HUES48 (cell line): ENCODE results near the gene PABPC1L2A.
"Not testable (repeated sequence)": the region's sequence is repeated elsewhere in the genome, so short reads cannot be mapped to it uniquely, and the experiment has no call there.

Experiments
- H3K27ac ChIP-seq: one replicate; pipeline ENCODE4 v1.7.0; 2013; ENCODE audit warnings: low read depth, low read length, inconsistent platforms
- H3K27me3 ChIP-seq: 2 replicates; pipeline ENCODE4 v1.6.1; 2013; ENCODE audit warnings: mild to moderate bottlenecking, low read length; ENCODE audit not compliant: control insufficient read depth, insufficient read depth
- H3K36me3 ChIP-seq: 2 replicates; pipeline ENCODE4 v1.6.1; 2013; ENCODE audit warnings: low read length; ENCODE audit not compliant: control insufficient read depth, insufficient read depth
- H3K4me1 ChIP-seq: 2 replicates; pipeline ENCODE4 v1.6.1; 2013; ENCODE audit warnings: mild to moderate bottlenecking, low read length; ENCODE audit not compliant: control insufficient read depth, insufficient read depth
- H3K4me3 ChIP-seq: 2 replicates; pipeline ENCODE4 v1.5.1; 2013; ENCODE audit warnings: mild to moderate bottlenecking, low read depth, low read length
- H3K9ac ChIP-seq: 2 replicates; pipeline ENCODE4 v1.6.1; 2013; ENCODE audit warnings: mild to moderate bottlenecking, low read depth, low read length, moderate library complexity
- H3K9me3 ChIP-seq: 2 replicates; pipeline ENCODE4 v1.6.1; 2013; ENCODE audit warnings: low read length; ENCODE audit not compliant: control insufficient read depth, insufficient read depth

Gene PABPC1L2A

GRCh38 chrX:73079024-73079562 lies at the start of gene PABPC1L2A:
PABPC1L2A (minus strand) TSS chrX:73079512; CDS start chrX:73079386, 126 bp downstream.
- not testable (repeated sequence) for H3K27ac ChIP-seq, H3K9ac ChIP-seq, H3K4me3 ChIP-seq, H3K4me1 ChIP-seq, H3K36me3 ChIP-seq
- Histone ChIP-seq H3K27me3 (peaks cover 28% of the 10 kb centered on the region), H3K9me3 (peaks cover 17% of the 10 kb centered on the region; the same call in 1 of the 2 replicates)

DNA sequence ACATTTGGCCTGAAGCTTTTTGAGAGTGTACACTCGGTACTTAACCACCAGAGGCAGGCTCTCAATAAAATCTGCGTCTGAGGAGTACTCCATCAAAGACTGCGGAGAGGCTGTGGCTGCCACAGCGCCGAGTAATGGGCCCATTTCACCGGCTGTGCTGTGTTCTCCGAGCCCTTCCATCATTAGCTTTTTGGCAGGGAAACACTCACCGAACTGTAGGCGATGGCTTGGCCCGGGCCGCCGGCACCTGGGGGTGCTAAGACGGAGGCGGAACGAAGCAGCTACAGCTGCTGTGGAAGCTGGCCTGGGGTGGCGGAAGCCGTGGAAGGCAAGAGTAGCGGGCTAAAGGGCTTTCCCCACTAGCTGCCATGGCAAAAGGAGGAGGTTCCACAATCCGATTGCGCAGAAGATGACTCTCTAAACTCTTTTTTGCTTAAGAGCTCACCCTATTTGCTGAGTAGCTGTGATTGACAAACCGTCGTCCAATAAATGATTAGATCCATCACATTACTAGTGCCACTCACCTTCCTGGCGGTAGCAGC lies 48.5 kb upstream of the PABPC1L2A start:
- no peak overlapping the region for H3K27ac ChIP-seq
- peak overlapping the region; percentile 57 for H3K4me3 ChIP-seq
- no peaks in the 10 kb centered on the region for H3K4me1 ChIP-seq
- H3K9me3 ChIP-seq: peaks cover 30% of the 10 kb centered on the region
- no peaks in the 10 kb centered on the region for H3K36me3 ChIP-seq
- H3K9ac ChIP-seq: no peak overlapping the region
- no peaks in the 10 kb centered on the region for H3K27me3 ChIP-seq

- H3K9me3 ChIP-seq: peaks cover 29% of the 10 kb centered on the region
- no peaks in the 10 kb centered on the region for H3K27me3 ChIP-seq
- H3K4me3 ChIP-seq: no peak overlapping the region
Observed at GRCh38 chrX:73126240-73126639, 46.9 kb upstream of the PABPC1L2A start.

GRCh38 chrX:73099505-73099904 lies 20.2 kb upstream of the PABPC1L2A start:
- H3K9me3 ChIP-seq: peaks cover 45% of the 10 kb centered on the region
- H3K27ac ChIP-seq, H3K9ac ChIP-seq, H3K4me3 ChIP-seq, H3K27me3 ChIP-seq, H3K4me1 ChIP-seq, H3K36me3 ChIP-seq: not testable (repeated sequence)

More at GRCh38 chrX:73126240-73126639, 46.9 kb upstream of the PABPC1L2A start:
- Histone ChIP-seq H3K4me1 (no peaks in the 10 kb centered on the region), H3K9ac (no peak overlapping the region), H3K36me3 (no peaks in the 10 kb centered on the region), H3K27ac (no peak overlapping the region)

DNA sequence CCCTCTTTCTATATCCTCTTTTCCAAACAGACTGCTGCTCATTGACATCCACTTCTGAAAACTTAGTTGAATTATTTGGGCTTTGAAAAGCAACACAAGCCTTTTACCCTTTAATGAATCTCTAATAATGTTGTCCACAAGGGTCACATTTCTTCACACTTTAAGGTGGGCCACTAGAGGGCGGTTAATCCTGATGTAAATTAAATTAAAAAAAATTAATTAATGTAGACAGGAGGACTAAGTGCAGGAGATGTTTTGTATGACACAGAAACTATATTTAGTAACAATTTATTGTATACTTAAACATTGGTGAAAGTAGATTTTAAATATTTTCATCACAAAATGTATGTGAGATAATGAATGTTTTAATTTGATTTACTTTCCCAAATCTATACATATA lies 7.5 kb upstream of the PABPC1L2A start:
- not testable (repeated sequence) for H3K9me3 ChIP-seq, H3K9ac ChIP-seq, H3K4me3 ChIP-seq, H3K4me1 ChIP-seq, H3K36me3 ChIP-seq, H3K27me3 ChIP-seq, H3K27ac ChIP-seq

DNA sequence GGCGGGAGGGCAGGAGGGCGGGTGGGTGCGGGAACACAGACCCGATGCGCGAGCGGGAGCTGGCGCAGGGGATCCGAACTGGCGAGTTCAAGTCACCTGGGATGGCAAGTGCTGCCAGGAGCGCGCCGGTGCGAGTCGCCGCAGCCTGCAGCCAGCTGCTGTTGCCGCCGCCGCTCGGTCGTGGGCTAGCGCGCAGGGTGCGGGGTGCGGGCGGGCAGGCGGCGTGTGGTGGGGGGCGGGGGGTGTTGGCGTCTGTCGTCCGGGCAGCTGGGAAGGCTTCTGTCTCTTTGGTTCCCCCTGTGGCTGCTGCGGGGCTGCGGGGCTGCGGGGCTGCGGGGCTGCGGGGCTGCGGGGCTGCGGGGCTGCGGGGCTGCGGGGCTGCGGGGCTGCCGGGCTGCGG lies 572 bp upstream of the PABPC1L2A start:
- not testable (repeated sequence) for H3K27ac ChIP-seq, H3K4me1 ChIP-seq, H3K9ac ChIP-seq, H3K4me3 ChIP-seq, H3K36me3 ChIP-seq
- Histone ChIP-seq H3K9me3 (peaks cover 12% of the 10 kb centered on the region; the same call in 1 of the 2 replicates), H3K27me3 (peaks cover 28% of the 10 kb centered on the region)

- peaks cover 21% of the 10 kb centered on the region; the same call in 1 of the 2 replicates for H3K9me3 ChIP-seq
- not testable (repeated sequence) for H3K36me3 ChIP-seq, H3K27ac ChIP-seq, H3K4me1 ChIP-seq, H3K9ac ChIP-seq, H3K4me3 ChIP-seq
- peaks cover 28% of the 10 kb centered on the region for H3K27me3 ChIP-seq
Observed at GRCh38 chrX:73078597-73078996, 715 bp downstream of the PABPC1L2A start.

- Histone ChIP-seq H3K36me3 (no peaks in the 10 kb centered on the region), H3K9ac (no peak overlapping the region), H3K4me3 (no peak overlapping the region), H3K27me3 (peaks cover 28% of the 10 kb centered on the region), H3K9me3 (peaks cover 25% of the 10 kb centered on the region; the same call in 1 of the 2 replicates), H3K4me1 (no peaks in the 10 kb centered on the region), H3K27ac (no peak overlapping the region)
Observed at GRCh38 chrX:73076838-73077237, 2.5 kb downstream of the PABPC1L2A start.

DNA sequence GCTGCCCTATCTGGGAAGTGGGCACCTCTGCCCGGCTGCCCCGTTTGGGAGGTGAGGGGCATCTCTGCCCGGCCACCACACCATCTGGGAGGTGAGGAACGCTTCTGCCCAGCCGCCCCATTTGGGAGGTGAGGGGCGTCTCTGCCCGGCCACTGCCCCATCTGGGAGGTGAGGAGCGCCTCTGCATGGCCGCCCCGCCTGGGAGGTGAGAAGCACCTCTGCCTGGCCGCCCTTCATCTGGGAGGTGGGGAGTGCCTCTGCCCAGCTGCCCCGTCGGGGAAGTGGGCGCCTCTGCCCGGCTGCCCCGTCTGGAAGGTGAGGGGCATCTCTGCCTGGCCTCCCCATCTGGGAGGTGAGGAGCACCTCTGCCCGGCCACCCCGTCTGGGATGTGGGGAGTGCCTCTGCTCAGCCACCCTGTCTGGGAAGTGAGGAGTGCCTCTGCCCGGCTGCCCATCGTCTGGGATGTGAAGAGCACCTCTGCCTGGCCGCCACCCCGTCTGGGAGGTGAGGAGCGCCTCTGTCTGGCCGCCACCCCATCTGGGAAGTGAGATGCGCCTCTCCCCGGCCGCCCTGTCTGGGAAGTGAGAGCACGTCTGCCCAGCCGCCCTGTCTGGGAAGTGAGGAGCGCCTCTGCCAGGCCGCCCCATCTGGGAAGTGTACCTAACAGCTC lies 9.8 kb downstream of the PABPC1L2A start:
- Histone ChIP-seq H3K27ac (no peak overlapping the region), H3K36me3 (no peaks in the 10 kb centered on the region), H3K9ac (no peak overlapping the region), H3K9me3 (peaks cover 41% of the 10 kb centered on the region), H3K4me3 (no peak overlapping the region), H3K27me3 (no peaks in the 10 kb centered on the region; the same call in 1 of the 2 replicates), H3K4me1 (no peaks in the 10 kb centered on the region)

DNA sequence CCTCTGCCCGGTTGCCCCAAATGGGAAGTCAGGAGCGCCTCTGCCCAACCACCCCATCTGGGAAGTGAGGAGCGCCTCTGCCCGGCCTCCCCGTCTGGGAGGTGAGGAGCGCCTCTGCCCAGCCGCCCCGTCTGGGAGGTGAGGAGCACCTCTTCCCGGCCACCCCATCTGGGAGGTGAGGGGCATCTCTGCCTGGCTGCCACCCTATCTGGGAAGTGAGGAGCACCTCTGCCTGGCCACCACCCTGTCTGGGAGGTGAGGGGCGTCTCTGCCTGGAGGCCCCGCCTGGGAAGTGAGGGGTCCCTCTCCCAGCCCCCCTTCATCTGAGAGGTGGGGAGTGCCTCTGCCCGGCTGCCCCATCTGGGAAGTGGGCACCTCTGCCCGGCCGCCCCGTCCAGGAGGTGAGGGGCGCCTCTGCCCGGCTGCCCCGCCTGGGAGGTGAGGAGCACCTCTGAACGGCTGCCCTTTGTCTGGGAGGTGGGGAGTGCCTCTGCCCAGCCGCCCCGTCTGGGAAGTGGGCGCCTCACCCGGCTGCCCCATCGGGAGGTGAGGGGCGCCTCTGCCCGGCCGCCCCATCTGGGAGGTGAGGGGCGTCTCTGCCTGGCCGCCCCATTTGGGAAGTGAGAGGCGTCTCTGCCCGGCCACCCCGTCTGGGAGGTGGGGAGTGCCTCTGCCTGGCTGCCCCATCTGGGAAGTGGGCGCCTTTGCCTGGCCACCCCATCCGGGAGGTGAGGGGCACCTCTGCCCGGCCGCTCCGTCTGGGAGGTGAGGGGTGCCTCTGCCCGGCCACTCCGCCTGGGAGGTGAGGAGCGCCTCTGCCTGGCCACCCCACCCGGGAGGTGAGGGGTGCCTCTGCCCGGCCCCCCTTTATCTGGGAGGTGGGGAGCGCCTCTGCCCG lies 10.6 kb downstream of the PABPC1L2A start:
- no peaks in the 10 kb centered on the region for H3K4me1 ChIP-seq
- no peak overlapping the region for H3K4me3 ChIP-seq
- no peaks in the 10 kb centered on the region for H3K36me3 ChIP-seq
- peaks cover 36% of the 10 kb centered on the region for H3K9me3 ChIP-seq
- H3K27me3 ChIP-seq: no peaks in the 10 kb centered on the region
- H3K9ac ChIP-seq: no peak overlapping the region
- no peak overlapping the region for H3K27ac ChIP-seq
